Esophagus squamous epithelium (tissue), 5 donors: Measurements from ENCODE around the gene RBBP8NL. TPM values are rescaled to one million over a fixed set of nuclear protein-coding genes. Genes with fewer than 3 reads are reported as not detected.

ENCODE experiments used
- DNase-seq: peaks from one replicate; lab custom pipeline; 2025; lab: John Stamatoyannopoulos, UW
- H3K27ac ChIP-seq, 4 donors: fragments of 200-600 bp; sonication (generic); one replicate each; pipeline ENCODE4 v1.5.1; 2016 to 2019; ENCODE audit warnings: mild to moderate bottlenecking in 1 of 4
- H3K27me3 ChIP-seq, 4 donors: fragments of 200-600 bp; sonication (generic); 1 replicate in 3 of 4; 2 replicates in 1 of 4; pipeline versions ENCODE4 v1.5.1 to v1.6.0; 2017 to 2021; ENCODE audit warnings: antibody characterized with exemption in 1 of 4
- H3K36me3 ChIP-seq, 3 donors: fragments of 200-600 bp; sonication (generic); one replicate each; pipeline ENCODE4 v1.5.1; 2016 to 2019
- H3K4me1 ChIP-seq, 3 donors: fragments of 200-600 bp; sonication (generic); one replicate each; pipeline ENCODE4 v1.5.1; 2017 to 2019
- H3K4me3 ChIP-seq, 4 donors: fragments of 200-600 bp; sonication (generic); 1 replicate in 3 of 4; 2 replicates in 1 of 4; pipeline ENCODE4 v1.5.1; 2016 to 2019; ENCODE audit warnings: mild to moderate bottlenecking in 2 of 4, moderate library complexity in 1 of 4
- H3K9me3 ChIP-seq, 3 donors: fragments of 200-600 bp; sonication (generic); one replicate each; pipeline ENCODE4 v1.5.1; 2016 to 2019
- CTCF ChIP-seq, 6 experiments: fragments of 450-650 bp in 4 of 6; fragments of 200-600 bp in 2 of 6; sonication (generic) in 2 of 6; IDR thresholded peaks; one replicate each; pipeline ENCODE4 v1.5.1; 2016 to 2019; ENCODE audit warnings: antibody characterized with exemption in 6 of 6, mild to moderate bottlenecking in 4 of 6, moderate library complexity in 4 of 6
- POLR2A ChIP-seq, 4 donors: fragments of 450-650 bp; IDR thresholded peaks; one replicate each; pipeline ENCODE4 v1.6.1; 2017; ENCODE audit warnings: antibody characterized with exemption in 4 of 4, mild to moderate bottlenecking in 4 of 4, moderate library complexity in 3 of 4
- WGBS, 2 donors: methylation state at CpG; one replicate each; pipeline ENCODE4 v1.1.5; 2018; 5-methylcytosine and 5-hydroxymethylcytosine counted together
- intact Hi-C: fragments of 100-400 bp; cut with DNase I; formaldehyde crosslinking; loops from one replicate; pipeline ENCODE4 v1.15.0; 2022
- total RNA-seq, 4 donors: library from RNA; depleted of rRNA; stranded (reverse); fragments of >200 nt; gene quantifications; one replicate each; pipeline ENCODE4 v1.1.0, GENCODE V29; 2016
- donor health status: DM: yes; HTN: yes; CAD: no.

The RBBP8NL gene
- total RNA-seq, 4 donors from 2014 or later: 1.1 to 6.2 (median 4.0) TPM

- H3K4me3 ChIP-seq: no peak overlapping the region
- H3K27ac ChIP-seq: no peak overlapping the region
- H3K27me3 ChIP-seq: peaks cover 0 to 55% (median 0%) of the 10 kb centered on the region in 4 donors
- TF ChIP-seq CTCF (IDR thresholded peaks at IDR 0.05) (no peak), POLR2A (IDR thresholded peaks at IDR 0.05) (no peak)
- H3K4me1 ChIP-seq: peaks cover 6 to 41% (median 12%) of the 10 kb centered on the region in 3 donors
- intact Hi-C loops: no loop called here
- H3K9me3 ChIP-seq: no peaks in the 10 kb centered on the region
- no peak for DNase-seq
- no peaks in the 10 kb centered on the region for H3K36me3 ChIP-seq
- 31% methylated on average over 9 of the region's 23 CpGs; no CpG with 5 or more reads in 1 of the 2 donors for WGBS, 2 donors
Measured at GRCh38 chr20:62424249-62425107, 2.9 kb downstream of the RBBP8NL start.

- WGBS, 2 donors: 40% methylated on average over 3 of the region's 10 CpGs; no CpG with 5 or more reads in 1 of the 2 donors
- Histone ChIP-seq H3K27ac (no peak overlapping the region), H3K9me3 (no peaks in the 10 kb centered on the region), H3K27me3 (peaks cover 0 to 50% (median 0%) of the 10 kb centered on the region in 4 donors), H3K36me3 (no peaks in the 10 kb centered on the region), H3K4me1 (peaks cover 5 to 37% (median 7%) of the 10 kb centered on the region in 3 donors), H3K4me3 (no peak overlapping the region)
- intact Hi-C loops: no loop called here
- TF ChIP-seq POLR2A (IDR thresholded peaks at IDR 0.05): no peak
- no peak for DNase-seq
Measured at GRCh38 chr20:62423326-62423706, 4.0 kb downstream of the RBBP8NL start.

- H3K4me1 ChIP-seq: peaks cover 0 to 31% (median 1%) of the 10 kb centered on the region in 3 donors
- DNase-seq: no peak
- no peaks in the 10 kb centered on the region for H3K36me3 ChIP-seq
- no peaks in the 10 kb centered on the region for H3K9me3 ChIP-seq
- WGBS, 2 donors: 88 to 89% methylated on average over 9 to 10 of the region's 20 CpGs
- intact Hi-C loops: no loop called here
- H3K27ac ChIP-seq: no peak overlapping the region
- TF ChIP-seq CTCF (IDR thresholded peaks at IDR 0.05): no peak
- no peak for TF ChIP-seq POLR2A (IDR thresholded peaks at IDR 0.05)
- no peak overlapping the region for H3K4me3 ChIP-seq
- H3K27me3 ChIP-seq: peaks cover 0 to 50% (median 0%) of the 10 kb centered on the region in 4 donors
Measured at GRCh38 chr20:62422636-62423325, 4.6 kb downstream of the RBBP8NL start.

- Histone ChIP-seq H3K36me3 (no peaks in the 10 kb centered on the region), H3K9me3 (no peaks in the 10 kb centered on the region), H3K4me3 (no peak overlapping the region), H3K27ac (no peak overlapping the region), H3K27me3 (peaks cover 0 to 47% (median 0%) of the 10 kb centered on the region in 4 donors), H3K4me1 (peaks cover 0 to 21% (median 0%) of the 10 kb centered on the region in 3 donors)
- no peak for TF ChIP-seq POLR2A (IDR thresholded peaks at IDR 0.05)
- DNase-seq: no peak
- WGBS, 2 donors: 83 to 92% methylated on average over 2 to 6 of the region's 6 CpGs
- intact Hi-C loops: no loop called here
Measured at GRCh38 chr20:62421716-62421990, 5.7 kb downstream of the RBBP8NL start.

DNA sequence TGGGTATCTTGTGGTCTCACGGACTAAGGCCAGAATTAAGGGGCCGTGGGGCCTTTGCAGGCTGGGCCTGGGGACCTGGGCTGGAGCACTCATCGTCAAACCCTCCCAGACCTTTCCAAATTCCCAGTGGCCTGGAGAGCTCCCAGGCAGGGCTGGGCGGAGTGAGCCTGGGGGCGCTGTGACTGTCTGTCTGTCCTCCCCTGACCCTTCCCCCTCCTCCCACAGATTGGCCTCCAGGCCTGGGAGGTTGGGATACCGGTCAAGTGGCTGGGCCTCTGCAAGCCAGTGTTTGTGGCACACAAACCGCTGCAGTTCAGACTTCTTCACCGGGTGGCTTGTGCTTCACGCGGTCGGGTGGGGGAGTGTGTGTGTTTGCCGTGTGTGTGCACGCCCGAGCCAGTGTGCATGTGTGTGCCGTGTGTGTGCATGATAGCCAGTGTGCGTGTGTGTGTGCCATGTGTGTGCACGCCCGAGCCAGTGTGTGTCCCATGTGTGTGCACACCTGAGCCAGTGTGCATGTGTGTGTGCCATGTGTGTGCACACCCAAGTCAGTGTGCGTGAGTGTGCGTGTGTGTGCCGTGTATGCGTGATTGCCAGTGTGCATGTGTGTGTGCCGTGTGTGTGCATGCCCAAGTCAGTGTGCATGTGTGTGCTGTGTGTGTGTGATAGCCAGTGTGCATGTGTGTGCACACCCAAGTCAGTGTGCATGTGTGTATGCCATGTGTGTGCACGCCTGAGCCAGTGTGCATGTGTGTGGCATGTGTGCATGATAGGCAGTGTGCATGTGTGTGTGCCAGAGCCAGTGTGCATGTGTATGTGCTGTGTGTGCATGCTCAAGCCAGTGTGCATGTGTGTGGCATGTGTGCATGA lies 6.3 kb downstream of the RBBP8NL start:
- DNase-seq: no peak
- 87% methylated on average over 18 of the region's 24 CpGs; no CpG with 5 or more reads in 1 of the 2 donors for WGBS, 2 donors
- no peak overlapping the region for H3K4me3 ChIP-seq

More for the DNA sequence above, 6.3 kb downstream of the RBBP8NL start:
- Histone ChIP-seq H3K9me3 (no peaks in the 10 kb centered on the region), H3K4me1 (peaks cover 0 to 15% (median 0%) of the 10 kb centered on the region in 3 donors), H3K36me3 (no peaks in the 10 kb centered on the region), H3K27ac (no peak overlapping the region), H3K27me3 (peaks cover 0 to 53% (median 0%) of the 10 kb centered on the region in 4 donors)
- no peak for TF ChIP-seq POLR2A (IDR thresholded peaks at IDR 0.05)
- TF ChIP-seq CTCF (IDR thresholded peaks at IDR 0.05): no peak
- intact Hi-C loops: no loop called here
